MM.1S (cell line): Measurements from ENCODE around the gene EXOC3.

Source experiments
- DNase-seq: peaks from one replicate; pipeline ENCODE4 v3.0.0-alpha.2; 2015
- H2AFZ ChIP-seq: fragments of 300-600 bp; sonication (generic); 2 replicates; pipeline ENCODE4 v1.6.0; 2016; ENCODE audit warnings: antibody characterized with exemption, low read length
- H3F3A ChIP-seq: fragments of 300-600 bp; sonication (generic); 2 replicates; pipeline ENCODE4 v1.6.1; 2016; ENCODE audit warnings: mild to moderate bottlenecking, antibody characterized with exemption, low read length, moderate library complexity, mixed read lengths; ENCODE audit not compliant: insufficient read depth
- H3K27ac ChIP-seq: fragments of 300-600 bp; sonication (generic); 2 replicates; pipeline ENCODE4 v1.5.1; 2016; ENCODE audit warnings: mild to moderate bottlenecking, low read length
- H3K27me3 ChIP-seq: fragments of 300-600 bp; sonication (generic); replicated peaks from 2 replicates; pipeline ENCODE4 v1.6.0; 2016; ENCODE audit warnings: low read length; ENCODE audit not compliant: insufficient read depth
- H3K36me3 ChIP-seq: fragments of 300-600 bp; sonication (generic); replicated peaks from 2 replicates; pipeline ENCODE4 v1.6.1; 2016; ENCODE audit warnings: mild to moderate bottlenecking, low read length, mixed read lengths; ENCODE audit not compliant: insufficient read depth
- H3K4me1 ChIP-seq: fragments of 300-600 bp; sonication (generic); 2 replicates; pipeline ENCODE4 v1.6.1; 2016; ENCODE audit warnings: low read length, mixed read lengths
- H3K4me2 ChIP-seq: fragments of 300-600 bp; sonication (generic); 2 replicates; pipeline ENCODE4 v1.6.0; 2016; ENCODE audit warnings: low read depth, low read length
- H3K4me3 ChIP-seq: fragments of 300-600 bp; sonication (generic); 2 replicates; pipeline ENCODE4 v1.5.1; 2016; ENCODE audit warnings: low read length, mixed read lengths
- H3K79me2 ChIP-seq: fragments of 300-600 bp; sonication (generic); 2 replicates; pipeline ENCODE4 v1.6.1; 2016; ENCODE audit warnings: mixed run types, low read length, mixed read lengths
- H3K9ac ChIP-seq: fragments of 300-600 bp; sonication (generic); 2 replicates; pipeline ENCODE4 v1.6.1; 2016; ENCODE audit warnings: low read length, mixed read lengths
- H3K9me2 ChIP-seq: fragments of 300-600 bp; sonication (generic); replicated peaks from 2 replicates; pipeline ENCODE4 v1.6.1; 2016; ENCODE audit warnings: mild to moderate bottlenecking, low read length, mixed read lengths; ENCODE audit not compliant: insufficient read depth
- H3K9me3 ChIP-seq: fragments of 300-600 bp; sonication (generic); replicated peaks from 2 replicates; pipeline ENCODE4 v1.6.1; 2016; ENCODE audit warnings: mild to moderate bottlenecking, low read length, mixed read lengths; ENCODE audit not compliant: insufficient read depth
- H4K20me1 ChIP-seq: fragments of 300-600 bp; sonication (generic); 2 replicates; pipeline ENCODE4 v1.6.1; 2016; ENCODE audit warnings: mild to moderate bottlenecking, low read length, moderate library complexity, mixed read lengths; ENCODE audit not compliant: insufficient read depth
- CTCF ChIP-seq: fragments of 300-600 bp; sonication (generic); IDR thresholded peaks from 2 replicates; pipeline ENCODE4 v1.5.1; 2016; ENCODE audit warnings: antibody characterized with exemption, low read length, mixed read lengths
- EZH2 ChIP-seq: fragments of 300-600 bp; sonication (generic); optimal IDR thresholded peaks from 2 replicates; pipeline ENCODE3; 2017; ENCODE audit warnings: low read depth, mild to moderate bottlenecking, antibody characterized with exemption, low read length, mixed read lengths
- EZH2phosphoT487 ChIP-seq: fragments of 300-600 bp; sonication (generic); IDR thresholded peaks from 2 replicates; pipeline ENCODE4 v1.6.1; 2018; ENCODE audit warnings: antibody characterized with exemption, low read length

EXOC3 gene

GRCh38 chr5:491856-492155, 48.8 kb downstream of the EXOC3 start:
- Histone ChIP-seq H3F3A (no peaks in the 10 kb centered on the region), H3K27me3 (peaks cover 78% of the 10 kb centered on the region), H3K9me3 (no peaks in the 10 kb centered on the region), H3K36me3 (no peaks in the 10 kb centered on the region), H2AFZ (no peak overlapping the region), H3K9me2 (no peaks in the 10 kb centered on the region), H3K4me2 (no peak overlapping the region), H3K9ac (no peak overlapping the region), H3K79me2 (no peaks in the 10 kb centered on the region), H4K20me1 (no peaks in the 10 kb centered on the region), H3K4me3 (no peak overlapping the region), H3K4me1 (no peaks in the 10 kb centered on the region), H3K27ac (no peak overlapping the region)
- no peak for DNase-seq
- TF ChIP-seq EZH2phosphoT487 = no peak
- TF ChIP-seq EZH2 = no peak
- no peak for TF ChIP-seq CTCF

DNA sequence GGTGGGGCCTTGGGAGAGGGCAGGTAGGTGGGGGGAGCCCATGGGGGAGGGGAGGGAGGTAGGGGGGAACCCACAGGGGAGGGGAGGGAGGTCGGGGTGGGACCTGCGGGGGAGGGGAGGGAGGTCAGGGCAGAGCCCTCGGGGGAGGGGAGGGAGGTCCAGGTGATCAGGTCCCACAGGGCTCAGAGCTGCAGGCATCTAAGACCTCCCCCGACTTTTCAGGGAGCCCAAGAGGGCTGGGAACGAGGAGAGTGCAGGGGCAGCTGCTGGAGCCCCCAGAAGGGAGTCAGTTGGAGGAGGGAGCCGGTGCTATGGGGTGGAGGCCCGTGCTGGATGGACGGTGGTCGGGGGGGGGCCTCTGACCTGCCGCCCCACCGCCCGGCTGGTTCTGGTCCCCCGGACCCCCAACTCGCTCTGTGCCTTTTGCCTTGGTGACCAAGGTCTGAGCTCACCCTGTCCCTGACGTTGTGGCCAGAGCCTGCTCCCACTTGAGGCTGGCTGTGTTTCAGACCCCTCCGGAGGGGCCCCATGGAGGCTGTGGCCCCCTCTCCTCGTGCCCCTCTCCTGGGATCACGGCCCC, 49.4 kb downstream of the EXOC3 start:
- no peaks in the 10 kb centered on the region for H3F3A ChIP-seq
- H3K27me3 ChIP-seq = peaks cover 84% of the 10 kb centered on the region
- H2AFZ ChIP-seq = no peak overlapping the region
- DNase-seq = no peak
- no peak overlapping the region for H3K27ac ChIP-seq
- H3K79me2 ChIP-seq = no peaks in the 10 kb centered on the region
- no peaks in the 10 kb centered on the region for H4K20me1 ChIP-seq
- H3K4me1 ChIP-seq = no peaks in the 10 kb centered on the region
- no peaks in the 10 kb centered on the region for H3K36me3 ChIP-seq
- TF ChIP-seq EZH2phosphoT487 = no peak
- TF ChIP-seq CTCF = no peak
- no peak for TF ChIP-seq EZH2
- no peaks in the 10 kb centered on the region for H3K9me2 ChIP-seq
- H3K9me3 ChIP-seq = no peaks in the 10 kb centered on the region
- H3K4me3 ChIP-seq = no peak overlapping the region
- no peak overlapping the region for H3K9ac ChIP-seq
- H3K4me2 ChIP-seq = no peak overlapping the region

DNA sequence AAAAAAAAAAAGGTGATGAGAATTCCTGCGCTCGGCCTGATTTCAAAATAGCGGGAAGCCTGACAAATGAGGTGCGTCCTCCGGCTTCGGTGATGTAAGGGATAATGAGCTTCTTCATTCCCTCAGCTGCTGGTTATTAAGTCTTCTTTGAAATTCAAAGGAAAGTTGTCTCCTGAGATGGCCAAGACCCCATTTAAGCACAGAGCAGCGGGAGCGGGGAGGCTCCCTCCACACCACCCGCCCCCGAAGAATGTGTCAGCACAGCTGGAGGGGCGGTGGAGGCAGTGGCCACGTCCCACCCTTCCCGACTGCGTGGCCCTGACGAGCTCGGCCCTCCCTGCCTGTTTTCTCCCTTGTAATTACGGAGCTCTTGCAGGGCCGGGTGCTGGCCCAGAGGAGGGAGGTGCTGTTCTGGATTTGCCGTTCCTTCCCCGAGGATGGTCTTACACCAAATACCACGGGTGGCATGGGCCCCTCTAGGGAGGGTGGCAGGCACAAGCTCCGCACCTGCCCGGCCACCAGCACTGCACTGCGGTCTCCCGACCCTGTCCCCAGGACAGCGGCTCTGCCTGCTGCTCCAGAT, 50.2 kb downstream of the EXOC3 start:
- no peak for DNase-seq
- H3K4me3 ChIP-seq = no peak overlapping the region

More for the DNA sequence above, 50.2 kb downstream of the EXOC3 start:
- Histone ChIP-seq H3K4me1 (no peaks in the 10 kb centered on the region), H3K27ac (no peak overlapping the region), H3K4me2 (no peak overlapping the region), H3F3A (no peaks in the 10 kb centered on the region), H4K20me1 (no peaks in the 10 kb centered on the region), H3K79me2 (no peaks in the 10 kb centered on the region), H3K9ac (no peak overlapping the region), H3K9me2 (no peaks in the 10 kb centered on the region), H2AFZ (no peak overlapping the region), H3K36me3 (no peaks in the 10 kb centered on the region), H3K27me3 (peaks cover 91% of the 10 kb centered on the region), H3K9me3 (no peaks in the 10 kb centered on the region)
- no peak for TF ChIP-seq EZH2
- TF ChIP-seq EZH2phosphoT487 = no peak
- no peak for TF ChIP-seq CTCF
